Cerebellar cortex (tissue), 1 donor: ENCODE measurements around the gene ATXN1.
"Not testable (repeated sequence)": the region's sequence is repeated elsewhere in the genome, so short reads cannot be mapped to it uniquely, and the experiment has no call there.

ENCODE experiments used
- DNase-seq: peaks from one replicate; pipeline ENCODE4 v3.0.0-alpha.2; 2015; ENCODE audit warnings: low spot score

The ATXN1 gene

DNA sequence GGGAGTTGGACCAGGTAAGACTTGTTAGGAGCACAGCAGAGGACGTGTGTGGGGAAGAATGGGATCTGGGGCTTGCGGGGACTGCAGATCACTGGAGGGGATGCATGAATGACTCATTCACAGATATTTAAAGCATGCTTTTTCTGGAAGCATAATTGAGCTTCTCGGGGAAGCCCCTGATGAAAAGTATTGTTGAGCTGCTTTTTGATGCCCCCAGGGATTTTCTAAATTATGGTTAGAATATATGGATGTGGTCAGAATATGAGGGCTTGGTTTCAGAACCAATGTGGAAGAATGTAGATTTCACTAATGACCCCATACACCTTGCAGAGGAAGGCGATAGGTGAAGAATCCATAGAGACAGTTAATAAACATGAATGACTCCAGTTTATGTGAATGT, 486.8 kb downstream of the ATXN1 start:
- no peak for DNase-seq

DNA sequence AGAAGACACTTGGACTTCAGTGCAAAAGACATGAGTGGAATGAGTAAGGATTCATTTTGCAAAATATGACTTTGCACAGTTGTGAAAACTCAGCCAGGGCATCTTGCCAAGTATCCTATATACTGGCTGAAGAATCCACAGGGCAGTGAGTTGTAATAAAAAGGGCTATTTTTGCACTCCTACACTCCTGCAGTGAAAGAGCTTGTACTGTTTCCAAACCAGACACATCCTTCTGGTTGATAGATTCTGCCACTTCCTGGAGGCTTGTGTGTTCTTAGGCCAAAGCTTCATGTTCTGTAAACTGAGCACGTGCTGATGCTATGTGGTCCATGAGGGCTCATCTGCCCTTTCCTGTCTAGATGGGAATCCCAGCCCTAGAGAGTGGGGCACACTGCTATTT, 488.0 kb downstream of the ATXN1 start:
- DNase-seq: peak; percentile 46

DNA sequence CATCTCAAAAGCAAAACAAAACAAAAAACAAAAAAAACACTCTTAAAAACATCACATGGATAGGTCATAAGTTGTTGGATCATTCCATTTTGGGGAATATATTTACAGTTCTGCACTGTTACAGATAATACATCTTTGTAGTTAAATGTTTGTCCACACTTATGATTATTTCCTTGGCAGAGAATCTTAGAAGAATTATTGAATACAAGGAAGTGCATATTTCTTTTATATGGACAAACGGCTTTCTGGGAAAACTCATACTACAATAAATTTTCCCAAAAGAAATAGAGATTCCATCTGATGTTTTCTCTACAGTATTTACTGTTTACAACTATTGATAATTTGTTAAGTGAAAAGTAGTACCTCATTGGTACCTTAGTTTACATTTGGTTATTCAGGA, 489.1 kb downstream of the ATXN1 start:
- DNase-seq: no peak

DNA sequence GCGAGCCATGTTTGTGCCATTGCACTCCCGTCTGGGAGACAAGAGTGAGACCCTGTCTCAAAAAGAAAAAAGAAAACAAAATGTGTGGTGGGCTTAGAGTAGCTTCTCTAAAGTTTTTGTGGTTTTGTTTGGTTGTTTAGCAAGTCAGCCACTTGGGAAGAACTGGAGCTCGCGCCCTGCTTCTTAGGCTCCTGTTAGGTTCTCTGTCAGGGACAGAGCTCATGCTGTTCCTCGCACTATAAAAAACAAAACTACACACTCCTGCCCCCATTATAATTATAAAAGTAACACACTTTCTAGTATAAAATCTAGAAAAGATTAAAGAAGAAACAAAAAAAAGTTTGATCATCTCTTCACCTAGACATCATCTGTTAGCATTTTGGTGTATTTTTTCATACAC, 489.8 kb downstream of the ATXN1 start:
- no peak for DNase-seq

DNA sequence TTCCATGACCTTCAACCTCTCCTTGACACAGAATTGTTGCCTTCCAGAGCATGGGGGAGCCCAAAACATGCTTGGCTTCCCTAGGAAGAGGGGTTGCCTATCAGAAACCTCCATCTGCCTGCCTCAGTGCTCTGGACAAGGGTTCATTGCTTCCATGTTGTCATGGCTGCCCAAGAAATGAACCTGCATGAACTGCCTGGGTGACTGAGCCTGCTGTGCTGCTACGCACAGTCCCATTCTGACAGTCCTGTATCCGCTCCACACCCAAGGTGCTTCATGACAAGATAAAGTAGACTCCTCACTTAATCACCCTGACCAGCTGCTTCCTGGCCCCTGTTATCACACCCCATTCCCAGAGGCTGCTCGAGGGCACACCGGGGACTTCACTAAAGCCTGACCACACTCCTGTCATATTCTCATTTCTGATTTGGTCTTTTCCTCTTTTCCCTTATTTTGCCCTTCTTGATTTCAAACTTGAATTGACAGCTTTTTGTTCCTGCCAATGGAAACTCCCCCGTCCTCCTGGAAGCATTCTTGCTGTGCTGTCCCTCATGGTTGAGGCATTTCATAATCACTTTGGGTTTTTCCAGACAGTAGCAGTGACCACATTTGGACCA, 491.0 kb downstream of the ATXN1 start:
- no peak for DNase-seq

DNA sequence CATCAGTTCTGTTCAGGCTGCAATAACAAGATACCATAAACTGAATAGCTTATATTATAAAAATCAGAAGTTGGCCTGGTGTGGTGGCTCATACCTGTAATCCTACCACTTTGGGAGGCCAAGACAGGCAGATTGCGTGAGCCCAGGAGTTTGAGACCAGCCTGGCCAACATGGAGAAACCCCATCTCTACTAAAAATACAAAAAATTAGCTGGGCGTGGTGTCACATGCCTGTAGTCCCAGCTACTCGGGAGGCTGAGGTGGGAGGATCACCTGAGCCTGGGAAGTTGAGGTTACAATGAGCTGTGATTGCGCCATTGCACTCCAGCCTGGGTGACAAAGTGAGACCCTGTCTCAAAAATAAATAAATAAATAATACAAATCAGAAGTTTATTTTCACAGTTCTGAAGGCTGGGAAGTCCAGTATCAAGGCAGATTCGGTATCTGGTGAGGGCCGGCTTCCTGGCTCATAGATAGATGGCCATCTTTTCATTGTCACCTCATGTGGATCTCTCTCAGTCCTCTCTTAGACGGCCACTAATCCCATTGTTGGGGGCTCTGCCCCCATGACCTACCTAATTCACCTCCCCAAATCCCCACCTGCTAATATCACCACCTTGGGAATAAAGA, 491.7 kb downstream of the ATXN1 start:
- not testable (repeated sequence) for DNase-seq

DNA sequence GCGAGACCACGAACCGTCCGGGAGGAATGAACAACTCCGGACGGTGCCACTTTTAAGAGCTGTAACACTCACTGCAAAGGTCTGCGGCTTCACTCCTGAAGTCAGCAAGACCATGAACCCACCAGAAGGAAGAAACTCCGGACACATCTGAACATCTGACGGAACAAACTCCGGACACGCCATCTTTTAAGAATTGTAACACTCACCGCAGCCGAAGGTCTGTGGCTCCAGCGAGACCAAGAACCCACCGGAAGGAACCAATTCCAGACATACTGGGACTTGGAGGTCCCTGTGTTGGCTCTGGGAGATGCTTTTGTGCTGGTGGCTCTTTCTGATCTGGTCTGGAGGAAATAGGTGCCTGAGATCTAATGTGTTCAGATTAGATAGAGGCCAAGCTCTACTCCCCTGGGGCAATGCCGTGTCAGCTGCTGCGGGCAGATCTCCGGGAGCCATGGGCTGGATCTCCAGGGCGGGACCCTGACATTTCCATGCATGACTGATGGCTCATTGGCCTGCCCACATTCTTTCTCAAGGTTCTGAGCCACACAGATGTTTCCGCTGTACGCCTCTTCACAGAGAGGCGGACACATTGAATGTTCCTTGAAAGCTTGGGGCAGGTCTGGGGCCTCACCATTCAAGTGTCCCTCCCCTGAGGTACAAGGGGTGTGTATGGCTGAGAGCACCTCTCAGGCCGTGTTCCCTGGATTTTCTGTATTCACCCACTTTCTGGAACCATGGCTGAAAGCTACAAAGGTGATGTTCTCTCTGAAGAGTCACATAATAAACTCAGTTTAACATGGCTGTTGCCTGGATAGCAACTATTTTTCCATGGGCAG, 493.6 kb downstream of the ATXN1 start:
- DNase-seq: no peak

DNA sequence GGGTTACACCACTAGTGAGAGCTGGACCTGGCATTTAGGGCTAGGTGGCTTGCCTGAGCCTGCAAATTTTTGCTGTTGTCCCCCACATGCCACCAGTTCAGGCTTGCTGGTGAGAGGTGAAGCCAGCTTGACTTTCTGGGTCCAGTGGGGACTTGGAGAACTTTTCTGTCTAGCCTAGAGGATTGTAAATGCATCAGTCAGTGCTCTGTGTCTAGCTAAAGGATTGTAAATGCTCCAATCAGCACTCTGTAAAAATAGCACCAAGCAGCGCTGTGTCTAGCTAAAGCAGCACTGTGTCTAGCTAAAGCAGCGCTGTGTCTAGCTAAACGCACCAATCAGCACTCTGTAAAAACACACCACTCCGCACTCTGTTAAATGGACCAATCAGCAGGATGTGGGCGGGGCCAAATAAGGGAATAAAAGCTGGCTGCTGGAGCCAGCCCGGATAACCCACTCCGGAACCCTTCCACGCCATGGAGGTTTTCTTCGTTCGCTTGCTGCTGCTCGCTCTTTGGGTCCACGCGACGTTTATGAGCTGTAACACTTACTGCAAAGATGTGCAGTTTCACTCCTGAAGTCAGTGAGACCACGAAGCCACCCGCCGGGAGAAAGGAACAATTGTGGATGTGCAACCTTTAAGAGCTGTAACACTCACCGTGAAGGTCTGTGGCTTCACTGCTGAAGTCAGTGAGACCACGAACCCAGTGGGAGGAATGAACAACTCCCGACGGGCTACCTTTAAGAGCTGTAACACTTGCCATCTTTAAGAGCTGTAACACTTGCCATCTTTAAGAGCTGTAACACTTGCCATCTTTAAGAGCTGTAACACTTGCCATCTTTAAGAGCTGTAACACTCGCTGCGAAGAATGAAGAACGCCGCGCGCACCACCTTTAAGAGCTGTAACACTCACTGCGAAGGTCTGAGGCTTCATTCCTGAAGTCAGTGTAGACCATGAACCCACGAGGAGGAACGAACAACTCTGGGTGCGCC, 495.6 kb downstream of the ATXN1 start:
- no peak for DNase-seq

DNA sequence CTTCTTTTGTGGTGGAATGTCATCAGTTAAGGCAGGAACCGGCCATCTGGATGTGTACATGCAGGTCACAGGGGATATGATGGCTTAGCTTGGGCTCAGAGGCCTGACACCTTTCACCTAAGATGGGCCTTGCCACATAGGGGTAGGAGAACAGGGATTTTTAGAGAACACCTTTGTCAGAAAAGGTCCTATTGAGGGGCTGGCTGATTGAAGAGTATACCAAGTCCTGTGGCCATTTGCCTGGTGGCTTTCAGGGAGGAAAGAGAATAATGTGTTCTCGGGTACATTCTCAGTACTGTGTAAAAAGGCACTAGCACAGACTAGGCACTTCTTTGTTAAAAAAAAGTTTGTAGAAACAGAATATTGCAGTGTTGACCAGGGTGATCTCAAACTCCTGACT, 496.5 kb downstream of the ATXN1 start:
- DNase-seq: no peak

DNA sequence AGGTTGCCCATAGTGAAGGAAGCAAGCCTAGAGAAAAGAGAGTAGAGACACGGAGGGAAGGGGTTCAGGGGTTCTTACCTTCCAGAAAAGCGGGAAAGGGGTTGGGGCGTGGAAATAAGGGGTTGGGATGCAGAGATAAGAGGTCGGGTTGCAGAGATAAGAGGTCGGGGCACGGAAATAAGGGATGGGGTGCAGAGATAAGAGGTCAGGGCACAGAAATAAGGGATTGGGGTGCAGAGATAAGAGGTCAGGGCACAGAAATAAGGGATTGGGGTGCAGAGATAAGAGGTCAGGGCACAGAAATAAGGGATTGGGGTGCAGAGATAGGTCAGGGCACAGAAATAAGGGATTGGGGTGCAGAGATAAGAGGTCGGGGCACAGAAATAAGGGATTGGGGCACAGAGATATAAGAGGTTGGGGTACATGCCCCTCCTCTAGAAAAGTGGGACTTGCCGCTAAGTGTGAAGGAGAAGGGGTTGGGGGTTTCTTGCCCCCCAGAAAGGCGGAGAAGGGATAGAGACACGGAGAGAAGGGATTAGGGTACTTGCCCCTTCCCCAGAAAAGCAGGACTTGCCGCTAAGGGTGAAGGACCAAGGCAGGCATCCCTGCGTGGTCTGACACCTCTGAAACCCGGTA, 497.7 kb downstream of the ATXN1 start:
- DNase-seq: not testable (repeated sequence)

DNA sequence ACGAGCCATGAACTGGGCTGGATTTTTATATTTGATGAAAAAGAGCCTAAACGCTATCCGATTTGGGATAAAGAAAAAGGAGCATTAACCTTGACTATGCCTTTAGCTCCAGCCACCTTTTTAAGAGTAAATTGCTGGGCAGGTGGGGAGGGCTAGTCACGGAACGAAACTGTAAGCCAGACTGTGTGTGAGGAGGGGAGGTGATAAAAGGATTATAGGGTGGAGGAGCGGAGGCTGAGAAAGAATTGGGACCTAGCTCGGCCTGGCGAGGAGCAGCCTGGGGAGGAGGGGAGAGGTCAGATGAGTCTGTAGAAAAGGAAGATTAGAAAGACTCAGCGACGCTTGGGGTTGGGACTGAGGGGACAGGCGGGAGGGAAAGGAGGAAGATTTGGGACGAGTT, 498.5 kb downstream of the ATXN1 start:
- not testable (repeated sequence) for DNase-seq

DNA sequence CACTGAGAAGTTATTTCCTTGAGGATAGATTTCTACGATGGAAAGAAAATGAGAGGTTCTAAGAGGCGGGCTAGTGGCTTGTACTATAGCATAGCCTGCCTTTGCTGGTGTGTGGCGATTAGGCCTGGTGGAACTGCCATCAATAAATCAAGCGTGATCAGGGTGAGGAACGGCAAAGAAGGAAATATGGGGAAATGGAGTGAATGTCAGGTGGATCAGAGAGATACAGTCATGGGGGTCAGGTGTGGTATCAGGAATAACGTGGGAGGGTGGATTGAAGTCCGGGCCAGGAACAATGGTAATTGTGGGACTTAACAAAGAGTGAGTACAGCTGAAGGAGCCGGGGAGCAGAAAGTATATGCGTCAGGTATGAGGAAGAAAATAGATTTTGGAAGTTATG, 500.7 kb downstream of the ATXN1 start:
- DNase-seq: not testable (repeated sequence)

DNA sequence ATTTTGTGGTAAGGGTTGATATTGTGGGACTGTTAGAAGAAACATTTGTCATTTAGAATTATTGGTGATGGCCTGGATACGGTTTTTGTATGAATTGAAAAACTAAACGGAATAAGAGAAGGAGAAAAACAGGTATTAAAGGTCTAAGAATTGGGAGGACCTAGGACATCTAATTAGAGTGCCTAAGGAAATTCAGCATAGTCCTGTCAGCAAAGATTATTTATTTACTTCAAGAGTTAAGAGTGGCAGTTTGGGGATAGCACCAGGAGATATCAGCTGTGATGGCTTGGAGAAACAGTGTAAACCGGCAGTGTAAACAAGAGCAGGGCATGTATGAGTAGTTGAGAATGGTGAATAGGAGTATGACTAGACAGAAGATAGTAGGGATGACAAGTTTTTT, 501.7 kb downstream of the ATXN1 start:
- DNase-seq: not testable (repeated sequence)

DNA sequence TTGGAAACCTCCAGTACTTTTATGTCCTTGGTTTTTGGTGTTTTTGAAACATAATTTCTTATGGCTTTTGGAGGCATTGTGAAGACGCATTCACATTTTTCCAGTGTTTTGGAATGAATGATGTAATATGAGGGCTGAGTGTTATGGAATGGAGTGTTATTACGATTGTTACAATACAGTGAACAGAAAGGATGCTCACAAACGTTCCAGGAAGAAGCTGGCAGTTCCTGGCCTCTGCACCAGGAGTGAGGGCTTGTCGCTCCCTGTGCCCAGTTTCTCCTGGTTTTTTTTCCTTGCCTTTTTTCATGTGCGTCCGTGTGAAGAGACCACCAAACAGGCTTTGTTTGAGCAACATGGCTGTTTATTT, 502.6 kb downstream of the ATXN1 start:
- no peak for DNase-seq

DNA sequence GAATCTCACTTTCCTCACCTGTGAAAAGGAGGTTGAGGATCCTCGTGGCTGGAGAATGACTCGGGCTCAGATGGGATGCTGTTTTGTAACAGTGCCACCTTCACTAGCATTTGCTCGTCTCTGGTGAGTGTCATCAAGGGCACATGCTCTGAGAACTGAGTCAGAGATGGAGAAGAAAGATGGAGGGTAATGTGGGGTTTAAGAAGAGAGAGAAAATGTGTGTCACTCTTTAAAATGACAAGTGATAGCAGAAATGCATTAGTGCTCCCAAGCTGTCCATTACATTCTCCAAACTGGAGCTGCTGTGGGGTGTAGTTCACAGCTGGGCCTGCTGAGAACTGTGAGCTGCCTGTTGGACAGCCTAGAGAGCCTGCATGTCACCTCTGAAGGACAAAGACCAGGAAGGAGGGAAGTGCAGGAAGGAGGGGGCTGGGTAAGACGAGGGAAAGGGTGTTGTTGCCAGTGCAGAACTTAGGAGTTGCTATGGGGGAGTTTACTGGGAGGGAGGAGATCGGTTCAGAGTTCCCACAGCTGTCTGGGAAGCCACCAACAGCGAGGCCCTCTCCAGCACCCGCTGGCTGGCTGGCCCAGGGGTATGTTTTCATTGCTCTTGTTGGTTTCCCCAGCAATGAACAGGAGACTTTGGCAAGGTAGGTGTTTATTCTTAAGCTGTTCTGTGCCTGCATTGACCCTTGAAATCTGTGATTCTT, 503.1 kb downstream of the ATXN1 start:
- DNase-seq: no peak

DNA sequence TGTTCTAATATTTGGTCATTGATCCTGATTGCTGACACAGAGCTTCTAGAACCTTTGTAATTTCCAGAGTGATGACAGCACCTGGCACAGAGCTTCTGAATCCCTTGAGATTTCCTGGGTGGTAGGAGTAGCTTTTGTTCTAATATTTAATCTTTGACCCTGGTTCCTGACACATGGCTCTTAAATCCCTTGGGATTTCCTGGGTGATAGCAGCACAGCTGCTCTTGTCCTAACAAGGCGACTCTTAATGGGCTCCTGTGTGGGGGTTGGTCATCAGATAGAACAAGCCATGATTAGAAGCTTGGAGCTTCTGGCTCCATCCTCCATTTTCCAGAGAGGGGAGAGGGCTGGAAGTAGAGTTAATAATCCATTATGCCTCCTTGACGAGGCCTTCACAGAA, 504.5 kb downstream of the ATXN1 start:
- no peak for DNase-seq

DNA sequence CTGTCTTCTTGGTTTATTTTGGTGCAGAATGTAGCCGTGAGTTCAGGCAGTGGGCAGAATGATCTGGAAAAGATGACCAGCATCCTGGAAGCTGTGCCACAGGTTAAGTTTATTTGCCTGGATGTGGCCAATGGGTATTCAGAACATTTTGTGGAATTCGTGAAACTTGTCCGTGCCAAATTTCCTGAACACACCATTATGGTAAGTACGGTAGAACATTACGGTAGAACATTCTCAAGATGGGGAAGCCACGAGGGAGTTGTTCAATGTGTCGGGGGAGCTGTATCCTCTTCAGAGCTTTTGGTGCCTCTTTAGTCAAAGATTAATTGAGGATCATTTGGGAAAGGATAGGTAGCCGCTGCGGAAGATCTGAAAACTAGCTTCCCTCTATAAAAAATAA, 506.7 kb downstream of the ATXN1 start:
- DNase-seq: no peak

DNA sequence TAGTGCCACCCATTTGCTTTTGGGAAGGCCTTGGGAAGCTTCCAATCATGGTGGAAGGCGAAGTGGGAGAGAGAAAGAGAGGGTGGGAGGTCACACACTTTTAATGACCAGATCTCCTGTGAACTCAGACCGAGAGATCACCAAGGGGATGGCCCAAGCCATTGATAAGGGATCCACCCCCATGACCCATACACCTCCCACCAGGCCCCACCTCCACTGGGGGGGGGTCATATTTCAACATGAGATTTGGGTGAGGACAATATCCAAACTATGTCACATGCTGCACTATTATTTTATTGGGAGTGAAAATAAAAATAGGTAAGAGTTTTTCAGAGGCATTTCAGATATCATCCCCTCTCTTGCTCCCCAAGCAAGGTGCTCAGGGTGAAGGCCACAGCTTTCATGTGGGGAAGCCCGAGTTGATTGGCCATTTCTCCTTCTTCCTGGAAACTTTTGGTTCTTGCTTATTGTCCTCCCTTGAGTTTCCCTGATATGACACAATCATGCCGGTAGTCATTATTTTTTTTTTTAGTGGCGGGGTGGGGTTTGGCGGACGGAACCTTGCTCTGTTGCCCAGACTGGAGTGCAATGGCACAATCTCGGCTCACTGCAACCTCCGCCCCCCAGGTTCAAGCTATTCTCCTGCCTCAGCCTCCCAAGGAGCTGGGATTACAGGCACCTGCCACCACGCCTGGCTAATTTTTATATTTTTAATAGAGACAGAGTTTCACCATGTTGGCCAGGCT, 507.7 kb downstream of the ATXN1 start:
- no peak for DNase-seq

DNA sequence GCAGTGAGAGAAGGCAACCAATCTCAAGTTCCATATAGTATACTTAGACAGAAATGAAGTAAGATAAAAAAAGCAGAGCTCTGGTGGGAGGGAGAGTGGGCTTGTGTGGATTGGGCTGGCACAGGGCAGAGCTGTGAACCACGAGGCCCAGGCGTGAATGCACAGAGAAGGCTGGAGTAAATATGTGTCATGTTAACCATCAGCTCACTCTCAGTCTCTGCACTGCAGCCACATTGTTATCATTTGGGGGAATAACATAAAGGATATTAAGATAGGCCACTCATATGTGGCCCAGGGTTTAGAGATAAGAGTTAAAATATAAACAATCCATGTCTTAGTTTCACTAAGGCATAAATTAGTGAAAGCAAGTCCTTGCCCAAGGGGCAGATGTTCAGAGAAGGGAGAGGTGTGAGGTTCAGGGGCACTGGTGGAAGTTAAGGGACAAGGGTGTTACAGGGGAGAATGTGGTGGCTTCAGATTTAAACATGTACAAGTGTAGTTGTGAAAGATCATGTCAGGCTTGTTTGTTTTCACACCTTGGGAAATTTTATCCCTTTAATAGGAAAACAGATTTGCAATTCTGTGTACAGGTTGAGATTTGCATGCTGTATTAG, 508.5 kb downstream of the ATXN1 start:
- no peak for DNase-seq

DNA sequence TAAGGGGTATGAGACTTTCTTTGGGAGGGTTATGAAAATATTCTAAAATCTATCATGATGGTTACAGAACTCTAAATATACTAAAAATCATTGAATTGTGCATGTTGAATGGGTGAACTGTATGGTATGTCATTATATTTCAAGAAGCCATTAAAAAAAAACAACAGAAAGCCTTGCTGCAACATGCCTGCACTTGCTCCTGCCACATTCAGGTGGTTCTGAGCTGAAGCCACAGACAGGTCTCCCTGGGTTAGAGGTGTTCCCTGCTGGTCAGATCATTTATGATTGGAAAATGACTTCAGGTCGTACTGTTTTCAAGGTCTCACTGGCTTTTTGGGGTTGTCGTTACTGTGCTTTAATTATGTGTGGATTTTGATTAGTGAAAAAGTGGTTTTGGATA, 509.6 kb downstream of the ATXN1 start:
- DNase-seq: no peak
